Colonic mucosa (tissue), 4 donors: ENCODE results near the gene UQCRQ. TPM values are rescaled to one million over a fixed set of nuclear protein-coding genes. Genes with fewer than 3 reads are reported as not detected.

Experiments
- DNase-seq: peaks from one replicate; pipeline ENCODE4 v3.0.0-alpha.2; 2020
- H3K27ac ChIP-seq: fragments of 200-600 bp; one replicate; pipeline ENCODE4 v1.8.0; 2021
- H3K27me3 ChIP-seq: fragments of 200-600 bp; one replicate; pipeline ENCODE4 v1.8.0; 2021
- H3K36me3 ChIP-seq: fragments of 200-600 bp; one replicate; pipeline ENCODE4 v1.8.0; 2021
- H3K4me1 ChIP-seq: fragments of 200-600 bp; one replicate; pipeline ENCODE4 v1.8.0; 2021; ENCODE audit warnings: mild to moderate bottlenecking
- H3K4me3 ChIP-seq: fragments of 200-600 bp; one replicate; pipeline ENCODE4 v1.8.0; 2021
- H3K9ac ChIP-seq, 2 donors: one replicate each; pipeline ENCODE4 v1.7.0; 2013; ENCODE audit warnings: control low read depth in 2 of 2, low read depth in 2 of 2, low read length in 2 of 2
- H3K9me3 ChIP-seq: fragments of 200-600 bp; one replicate; pipeline ENCODE4 v1.8.0; 2021
- CTCF ChIP-seq: fragments of 200-600 bp; IDR thresholded peaks from one replicate; pipeline ENCODE4 v1.8.0; 2022; ENCODE audit warnings: antibody characterized with exemption, mild to moderate bottlenecking
- intact Hi-C: fragments of 100-400 bp; cut with DNase I; formaldehyde crosslinking; loops from one replicate; pipeline ENCODE4 v1.14.1; 2022
- total RNA-seq, 2 donors: library from RNA; stranded (reverse); fragmentation: NEBNext Ultra II Directional in 1 of 2; extraction: Animal tissue kit (Norgen Biotek cat#: 25700) in 1 of 2; gene quantifications; one replicate each; pipeline ENCODE4 v1.2.1, GENCODE V29; 2021
- donor health status: healthy.
- donor health status: DM: no; HTN: no; CAD: no.
- donor health status: DM: no; HTN: no; CAD: no.

The UQCRQ gene
- total RNA-seq, 2 donors from 2014 or later: 885 to 920 TPM

GRCh38 chr5:132889501-132889900 is 23.1 kb downstream of the UQCRQ start:
- no peak overlapping the region for H3K27ac ChIP-seq
- H3K36me3 ChIP-seq: peaks cover 5% of the 10 kb centered on the region
- no peaks in the 10 kb centered on the region for H3K4me1 ChIP-seq
- H3K27me3 ChIP-seq: no peaks in the 10 kb centered on the region
- H3K9me3 ChIP-seq: no peaks in the 10 kb centered on the region
- intact Hi-C loops: no loop called here
- no peak for TF ChIP-seq CTCF
- H3K4me3 ChIP-seq: no peak overlapping the region
- no peak overlapping the region for H3K9ac ChIP-seq
- DNase-seq: no peak

GRCh38 chr5:132890817-132891216 is 24.4 kb downstream of the UQCRQ start:
- Histone ChIP-seq H3K9me3 (no peaks in the 10 kb centered on the region), H3K27me3 (no peaks in the 10 kb centered on the region), H3K4me1 (no peaks in the 10 kb centered on the region), H3K9ac (no peak overlapping the region), H3K36me3 (peaks cover 5% of the 10 kb centered on the region), H3K4me3 (no peak overlapping the region), H3K27ac (no peak overlapping the region)
- DNase-seq: no peak
- no peak for TF ChIP-seq CTCF
- intact Hi-C loops: no loop called here

GRCh38 chr5:132895719-132896305 is 29.4 kb downstream of the UQCRQ start:
- Histone ChIP-seq H3K4me3 (no peak overlapping the region), H3K4me1 (no peaks in the 10 kb centered on the region), H3K36me3 (peaks cover 8% of the 10 kb centered on the region), H3K27ac (no peak overlapping the region), H3K9me3 (no peaks in the 10 kb centered on the region), H3K9ac (no peak overlapping the region), H3K27me3 (no peaks in the 10 kb centered on the region)
- intact Hi-C loops: no loop called here
- no peak for DNase-seq
- no peak for TF ChIP-seq CTCF

GRCh38 chr5:132896685-132897084 is 30.2 kb downstream of the UQCRQ start:
- no peaks in the 10 kb centered on the region for H3K27me3 ChIP-seq
- no peak for TF ChIP-seq CTCF
- H3K4me3 ChIP-seq: no peak overlapping the region
- H3K4me1 ChIP-seq: no peaks in the 10 kb centered on the region
- H3K36me3 ChIP-seq: peaks cover 8% of the 10 kb centered on the region
- intact Hi-C loops: no loop called here
- no peak overlapping the region for H3K27ac ChIP-seq
- H3K9me3 ChIP-seq: no peaks in the 10 kb centered on the region
- no peak overlapping the region for H3K9ac ChIP-seq
- no peak for DNase-seq

GRCh38 chr5:132898094-132898493 is 31.7 kb downstream of the UQCRQ start:
- H3K27me3 ChIP-seq: no peaks in the 10 kb centered on the region
- no peak overlapping the region for H3K27ac ChIP-seq
- DNase-seq: no peak
- no peak overlapping the region for H3K4me3 ChIP-seq
- intact Hi-C loops: no loop called here
- H3K4me1 ChIP-seq: no peaks in the 10 kb centered on the region
- peaks cover 8% of the 10 kb centered on the region for H3K36me3 ChIP-seq
- no peak overlapping the region for H3K9ac ChIP-seq
- no peaks in the 10 kb centered on the region for H3K9me3 ChIP-seq
- no peak for TF ChIP-seq CTCF
